ENCODE measurements around the gene GPATCH1.

- TF ChIP-seq CTCF (IDR thresholded peaks at IDR 0.05 in 2 of 3, conservative IDR thresholded peaks at IDR 0.05 in 1 of 3; ENCODE audit: control insufficient read depth in 2 of 3, extremely low read depth in 1 of 3, insufficient read depth in 1 of 3, low read depth in 3 of 3, low read length in 3 of 3) (no peak), GABPA (IDR thresholded peaks at IDR 0.05; ENCODE audit: low read depth) (no peak), ETV6 (conservative IDR thresholded peaks at IDR 0.05 in 1 of 2, IDR thresholded peaks at IDR 0.05 in 1 of 2; ENCODE audit: borderline replicate concordance in 1 of 2, low read depth in 1 of 2) (no peak)
Measured at GRCh38 chr19:33139165-33139564, 58.2 kb downstream of the GPATCH1 start.
